Endothelial cell of umbilical vein (primary cell): Measurements from ENCODE around the gene NFATC2. TPM values are rescaled to one million over a fixed set of nuclear protein-coding genes. Genes with fewer than 3 reads are reported as not detected.

Experiments
- BruUV-seq: library from RNA; stranded (reverse); fragments of 400-500 nt; replicated peaks from 2 replicates; lab custom pipeline; 2021; lab: Mats Ljungman, UMichigan
- CTCF ChIA-PET: fragments of 300-600, 350-600 bp; sonication (Branson Sonifier 250); formaldehyde crosslinking; loops from one replicate; lab custom pipeline; 2021; ENCODE audit warnings: antibody characterized with exemption, inconsistent platforms; lab: Charles Lee
- POLR2A ChIA-PET: fragments of 300-600, 350-600 bp; sonication (Branson Sonifier 250); formaldehyde crosslinking; loops from one replicate; lab custom pipeline; 2021; ENCODE audit warnings: antibody characterized with exemption, inconsistent platforms; lab: Charles Lee
- DNase-seq: peaks from one replicate; pipeline ENCODE4 v3.0.0-alpha.2; 2011; ENCODE audit warnings: low read depth, low spot score
- FAIRE-seq: peaks from 2 replicates; lab custom pipeline; 2011; peaks lifted over from hg19 to GRCh38; lab: Jason Lieb, UNC
- H2AFZ ChIP-seq: 2 replicates; pipeline ENCODE4 v1.6.0; 2012; ENCODE audit warnings: low read depth, low read length, control low read depth, inconsistent platforms
- H3K27ac ChIP-seq: 2 replicates; pipeline ENCODE4 v1.5.1; 2011; ENCODE audit warnings: low read depth, mild to moderate bottlenecking, control low read depth, low read length, moderate library complexity; ENCODE audit not compliant: insufficient read depth
- H3K27me3 ChIP-seq, 2 experiments: 2 replicates each; pipeline versions ENCODE4 v1.6.0 to v1.6.1; 2011; ENCODE audit warnings: low read length in 2 of 2, mixed read lengths in 1 of 2; ENCODE audit not compliant: control insufficient read depth in 2 of 2, insufficient read depth in 2 of 2
- H3K36me3 ChIP-seq, 2 experiments: 2 replicates in 1 of 2; 3 replicates in 1 of 2; pipeline ENCODE4 v1.5.1; 2011; ENCODE audit warnings: low read length in 2 of 2, mild to moderate bottlenecking in 1 of 2, moderate library complexity in 1 of 2; ENCODE audit not compliant: control insufficient read depth in 2 of 2, insufficient read depth in 2 of 2; ENCODE audit errors: extremely low read depth in 1 of 2
- H3K4me1 ChIP-seq: 3 replicates; pipeline ENCODE4 v1.5.1; 2011; ENCODE audit warnings: mild to moderate bottlenecking, low read length; ENCODE audit not compliant: control insufficient read depth, insufficient read depth; ENCODE audit errors: extremely low read depth
- H3K4me2 ChIP-seq: 2 replicates; pipeline ENCODE4 v1.6.1; 2011; ENCODE audit warnings: low read length, control low read depth, mixed read lengths; ENCODE audit not compliant: insufficient read depth
- H3K4me3 ChIP-seq, 3 experiments: fragments of 200-600 bp in 1 of 3; sonication (generic), shearing (Covaris generic) in 1 of 3; replicated peaks in 1 of 3; 2 replicates each; pipeline ENCODE4 v1.5.1; 2011 to 2016; ENCODE audit warnings: control low read depth in 3 of 3, low read length in 3 of 3, mild to moderate bottlenecking in 2 of 3, inconsistent platforms in 1 of 3, low read depth in 1 of 3, moderate library complexity in 1 of 3; ENCODE audit not compliant: insufficient read depth in 1 of 3
- H3K79me2 ChIP-seq: 2 replicates; pipeline ENCODE4 v1.6.0; 2012; ENCODE audit warnings: low read length, inconsistent platforms; ENCODE audit not compliant: control insufficient read depth, insufficient read depth
- H3K9ac ChIP-seq: replicated peaks from 2 replicates; pipeline ENCODE3; 2011; ENCODE audit warnings: low read length, control low read depth; ENCODE audit not compliant: insufficient read depth; ENCODE audit errors: extremely low read depth
- H3K9me1 ChIP-seq: replicated peaks from 3 replicates; pipeline ENCODE4 v1.6.0; 2011; ENCODE audit warnings: mild to moderate bottlenecking, low read length; ENCODE audit not compliant: control insufficient read depth, insufficient read depth; ENCODE audit errors: extremely low read depth
- H3K9me3 ChIP-seq: replicated peaks from 2 replicates; pipeline ENCODE4 v1.5.1; 2012; ENCODE audit warnings: low read length, inconsistent platforms; ENCODE audit not compliant: control insufficient read depth, insufficient read depth
- H4K20me1 ChIP-seq: replicated peaks from 2 replicates; pipeline ENCODE3; 2011; ENCODE audit warnings: mild to moderate bottlenecking, low read length; ENCODE audit not compliant: control insufficient read depth, insufficient read depth; ENCODE audit errors: extremely low read depth
- EZH2 ChIP-seq: IDR thresholded peaks from 2 replicates; pipeline ENCODE4 v1.6.1; 2012; ENCODE audit warnings: borderline replicate concordance, low read depth, mild to moderate bottlenecking, moderate library complexity, low read length, inconsistent platforms; ENCODE audit not compliant: severe bottlenecking
- JUN ChIP-seq: IDR thresholded peaks from 2 replicates; pipeline ENCODE4 v1.6.1; 2011; ENCODE audit warnings: borderline replicate concordance, low read depth; ENCODE audit not compliant: insufficient read length, insufficient read depth
- MYC ChIP-seq: IDR thresholded peaks from one replicate; pipeline ENCODE4 v1.6.1; 2011; ENCODE audit warnings: mild to moderate bottlenecking, low read depth, low read length
- POLR2A ChIP-seq: IDR thresholded peaks from 2 replicates; pipeline ENCODE4 v1.6.1; 2012; ENCODE audit warnings: low read depth, mild to moderate bottlenecking, control low read depth, low read length
- dilution Hi-C: fragments of 300-500 bp; cut with MboI; formaldehyde crosslinking; loops from one replicate; pipeline ENCODE4 v1.15.0; 2019; ENCODE audit warnings: low sequenced_read_pairs; ENCODE audit not compliant: extremely low pct_ligation_motif_present
- intact Hi-C: fragments of 100-400 bp; cut with micrococcal nuclease; formaldehyde crosslinking; loops from one replicate; pipeline ENCODE4 v1.10.0; 2022
- polyA plus RNA-seq, 4 experiments: library from polyadenylated mRNA; depleted of rRNA in 3 of 4; stranded (reverse) in 3 of 4; unstranded in 1 of 4; fragments of >200 nt; gene quantifications; 2 replicates each; pipeline versions ENCODE4 v1.2.1 to v1.2.3, GENCODE V29; 2011 to 2012; ENCODE audit warnings: missing spikeins in 1 of 4
- total RNA-seq: library from RNA; stranded (reverse); gene quantifications from 2 replicates; pipeline ENCODE4 v1.2.3, GENCODE V29; 2021

Gene NFATC2
- total and polyA plus RNA-seq, 2 donors (not counting 3 experiments of a cell fraction or from before 2014, with no cell fraction given): 3.1 to 13.0 TPM

GRCh38 chr20:51442602-51443001, 99.9 kb downstream of the NFATC2 start:
- ChIA-PET CTCF (interaction anchor here (0.6 to 1.5 kb wide), 4 partner anchors 14 to 177 kb away, joined by 3 to 5 read pairs (median 4); no protein-coding TSS in a partner anchor), POLR2A (no interaction called here)
- no peak overlapping the region for H3K9ac ChIP-seq
- H3K27ac ChIP-seq: no peak overlapping the region
- no TSS peak for BruUV-seq
- H3K9me1 ChIP-seq: no peaks in the 10 kb centered on the region
- H4K20me1 ChIP-seq: no peaks in the 10 kb centered on the region
- no peaks in the 10 kb centered on the region for H3K27me3 ChIP-seq
- DNase-seq (no peak), FAIRE-seq (no peak)
- intact Hi-C loops: no loop called here
- no peaks in the 10 kb centered on the region for H3K79me2 ChIP-seq
- no peak overlapping the region for H3K4me3 ChIP-seq
- dilution Hi-C loops: no loop called here
- no peaks in the 10 kb centered on the region for H3K36me3 ChIP-seq
- no peak for TF ChIP-seq JUN
- no peak for TF ChIP-seq MYC
- TF ChIP-seq POLR2A: no peak
- no peaks in the 10 kb centered on the region for H3K9me3 ChIP-seq
- H3K4me1 ChIP-seq: peaks cover 16% of the 10 kb centered on the region
- H3K4me2 ChIP-seq: no peak overlapping the region
- no peak overlapping the region for H2AFZ ChIP-seq

GRCh38 chr20:51440589-51440988, 101.9 kb downstream of the NFATC2 start:
- dilution Hi-C loops: no loop called here
- no peaks in the 10 kb centered on the region for H3K36me3 ChIP-seq
- H3K9ac ChIP-seq: no peak overlapping the region
- H3K9me3 ChIP-seq: no peaks in the 10 kb centered on the region
- no peak overlapping the region for H3K27ac ChIP-seq
- H4K20me1 ChIP-seq: no peaks in the 10 kb centered on the region
- ChIA-PET CTCF (no interaction called here), POLR2A (no interaction called here)
- H3K4me3 ChIP-seq: no peak overlapping the region
- H3K79me2 ChIP-seq: no peaks in the 10 kb centered on the region
- FAIRE-seq (no peak), DNase-seq (no peak)
- no peak for TF ChIP-seq EZH2
- intact Hi-C loops: no loop called here
- H3K4me2 ChIP-seq: no peak overlapping the region
- no peaks in the 10 kb centered on the region for H3K4me1 ChIP-seq
- BruUV-seq: no TSS peak
- no peak overlapping the region for H2AFZ ChIP-seq
- no peaks in the 10 kb centered on the region for H3K9me1 ChIP-seq
- no peaks in the 10 kb centered on the region for H3K27me3 ChIP-seq
